BE2C (cell line): ENCODE data around the gene RORC.
A peak's percentile ranks its signal among the peaks of the same experiment; 100 is the strongest.

ENCODE experiments used
- DNase-seq: peaks from one replicate; pipeline ENCODE4 v3.0.0-alpha.2; 2020
- H3K27me3 ChIP-seq: fragments of 250-450 bp; sonication (Bioruptor Pico); 2 replicates; pipeline ENCODE4 v1.5.1; 2020; ENCODE audit warnings: mild to moderate bottlenecking
- H3K36me3 ChIP-seq: fragments of 250-450 bp; sonication (Bioruptor Pico); 2 replicates; pipeline ENCODE4 v1.5.1; 2020; ENCODE audit warnings: mild to moderate bottlenecking
- H3K4me1 ChIP-seq: fragments of 250-450 bp; sonication (Bioruptor Pico); 2 replicates; pipeline ENCODE4 v1.5.1; 2020
- H3K4me3 ChIP-seq: 2 replicates; pipeline ENCODE4 v1.5.1; 2011; ENCODE audit warnings: low read depth, low read length
- H3K9me3 ChIP-seq: fragments of 250-450 bp; sonication (Bioruptor Pico); 2 replicates; pipeline ENCODE4 v1.5.1; 2020
- CTCF ChIP-seq: IDR thresholded peaks from 2 replicates; pipeline ENCODE4 v1.5.1; 2012; ENCODE audit warnings: mild to moderate bottlenecking, low read depth, low read length

RORC gene

DNA sequence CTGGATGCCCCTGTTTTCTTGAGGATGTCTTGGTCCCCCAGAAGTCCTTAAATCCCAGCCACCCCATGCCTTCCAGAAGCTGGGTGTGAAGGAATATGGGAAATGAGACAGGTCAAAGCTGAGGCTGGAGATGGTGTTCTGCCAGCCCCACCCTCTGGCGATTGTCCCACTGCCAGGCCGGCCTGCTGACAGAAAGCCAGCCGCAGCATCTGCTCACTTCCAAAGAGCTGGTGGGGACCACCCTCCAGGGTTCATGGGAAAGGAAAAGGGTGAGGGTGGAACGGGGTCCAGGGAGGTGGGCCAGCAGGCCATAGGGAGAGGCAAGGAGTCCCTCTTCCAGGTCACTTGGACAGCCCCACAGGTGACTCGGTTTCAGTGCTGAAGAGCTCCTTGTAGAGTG, 24.5 kb downstream of the RORC start:
- no peak for TF ChIP-seq CTCF
- Histone ChIP-seq H3K36me3 (no peaks in the 10 kb centered on the region), H3K4me1 (peaks cover 24% of the 10 kb centered on the region), H3K4me3 (no peak overlapping the region), H3K9me3 (no peaks in the 10 kb centered on the region), H3K27me3 (no peaks in the 10 kb centered on the region)
- no peak for DNase-seq

GRCh38 chr1:151806170-151806569, 25.4 kb downstream of the RORC start:
- Histone ChIP-seq H3K36me3 (no peaks in the 10 kb centered on the region), H3K4me1 (peaks cover 34% of the 10 kb centered on the region), H3K4me3 (no peak overlapping the region), H3K9me3 (no peaks in the 10 kb centered on the region), H3K27me3 (no peaks in the 10 kb centered on the region)
- TF ChIP-seq CTCF = no peak
- DNase-seq = no peak

- Histone ChIP-seq H3K36me3 (no peaks in the 10 kb centered on the region), H3K4me1 (peaks cover 37% of the 10 kb centered on the region), H3K9me3 (no peaks in the 10 kb centered on the region), H3K27me3 (no peaks in the 10 kb centered on the region), H3K4me3 (no peak within 1 kb of the TSS)
- TF ChIP-seq CTCF = no peak
- DNase-seq = no peak
These were observed 26.4 kb downstream of the RORC start, which contains the start of gene LINGO4 for GRCh38 chr1:151805066-151805820. LINGO4 (minus strand) TSS chr1:151805419; CDS start chr1:151802704, 2,715 bp downstream.

DNA sequence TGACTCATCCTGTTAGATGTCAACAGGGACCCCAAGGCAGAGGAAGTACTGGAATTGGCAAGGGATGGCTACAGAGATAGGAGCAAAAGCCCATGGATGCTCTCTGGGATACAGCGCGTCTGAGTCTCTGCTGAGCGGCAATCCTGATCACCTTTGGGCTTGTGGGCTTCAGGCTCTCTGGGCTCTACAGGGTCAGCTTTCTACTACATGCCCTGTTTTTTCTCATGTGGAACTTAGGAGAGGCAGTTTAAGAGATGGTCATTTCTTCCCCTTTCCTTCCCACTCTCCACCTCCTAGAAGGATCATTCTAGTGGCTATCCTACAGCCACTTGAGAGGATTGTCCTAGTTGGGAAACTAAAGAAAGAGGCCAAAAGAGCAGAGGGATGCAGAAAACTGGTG, 27.7 kb downstream of the RORC start:
- Histone ChIP-seq H3K27me3 (no peaks in the 10 kb centered on the region), H3K4me1 (peaks cover 37% of the 10 kb centered on the region)
- DNase-seq = no peak

DNA sequence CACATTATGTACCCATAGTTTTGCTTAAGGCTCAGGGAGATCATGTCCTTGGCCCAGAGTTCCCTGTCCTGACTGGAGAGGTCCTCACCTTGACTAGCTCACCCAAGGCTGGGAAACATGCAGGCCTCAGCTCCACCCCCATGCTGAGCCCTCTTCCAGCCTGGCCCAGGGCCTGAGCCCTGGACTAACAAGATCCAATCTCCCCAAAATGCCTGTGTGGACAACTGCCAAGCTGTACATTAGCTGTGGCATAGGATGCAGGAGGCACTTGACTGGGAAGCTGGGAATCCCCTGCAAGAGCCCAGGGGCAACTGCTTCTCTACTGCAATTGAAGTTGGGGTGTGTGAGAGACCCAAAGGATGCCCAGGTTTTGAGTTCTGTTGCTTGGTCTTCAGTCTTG, 28.4 kb downstream of the RORC start:
- TF ChIP-seq CTCF = no peak
- no peaks in the 10 kb centered on the region for H3K9me3 ChIP-seq
- H3K36me3 ChIP-seq = no peaks in the 10 kb centered on the region
- peaks cover 37% of the 10 kb centered on the region for H3K4me1 ChIP-seq
- H3K4me3 ChIP-seq = no peak overlapping the region
- peak; percentile 87 for DNase-seq
- no peaks in the 10 kb centered on the region for H3K27me3 ChIP-seq

More for the DNA sequence above, 27.7 kb downstream of the RORC start:
- no peaks in the 10 kb centered on the region for H3K9me3 ChIP-seq
- TF ChIP-seq CTCF = no peak
- H3K4me3 ChIP-seq = no peak overlapping the region
- no peaks in the 10 kb centered on the region for H3K36me3 ChIP-seq

DNA sequence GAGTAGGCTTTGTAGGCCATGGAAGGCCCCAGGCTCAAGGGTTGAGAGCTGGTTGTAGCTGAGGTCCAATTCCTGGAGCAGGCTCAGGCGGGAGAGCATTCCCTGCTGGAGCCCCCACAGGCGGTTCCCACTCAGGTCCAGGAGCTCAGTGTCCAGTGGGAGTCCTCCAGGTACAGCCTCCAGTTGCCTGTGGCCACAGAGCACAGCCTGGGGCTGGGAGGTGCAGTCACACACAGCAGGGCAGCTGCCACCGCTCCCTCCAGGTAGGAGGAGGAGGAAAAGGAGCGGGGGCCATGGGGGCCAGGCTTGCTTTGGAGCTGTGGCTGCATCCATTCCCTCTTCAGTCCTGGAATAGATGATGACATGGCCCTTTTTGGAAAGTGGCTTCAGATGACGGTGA, 29.2 kb downstream of the RORC start:
- Histone ChIP-seq H3K9me3 (no peaks in the 10 kb centered on the region), H3K4me1 (peaks cover 37% of the 10 kb centered on the region), H3K4me3 (no peak overlapping the region), H3K27me3 (no peaks in the 10 kb centered on the region), H3K36me3 (no peaks in the 10 kb centered on the region)
- DNase-seq = no peak
- TF ChIP-seq CTCF = no peak
